Cardiac muscle cell (in vitro differentiated cells and primary cell): Measurements from ENCODE around the gene SLC1A2. TPM values are rescaled to one million over a fixed set of nuclear protein-coding genes. Genes with fewer than 3 reads are reported as not detected.
A peak's percentile ranks its signal among the peaks of the same experiment; 100 is the strongest.

Experiments
- DNase-seq, 2 donors: peaks; one replicate each; pipeline versions ENCODE4 v3.0.0 to v3.0.0-alpha.2; 2010 to 2017; ENCODE audit warnings: low read depth in 1 of 2, low spot score in 1 of 2
- H3K27ac ChIP-seq: fragments of 200-600 bp; sonication (generic); 2 replicates; pipeline ENCODE4 v1.5.1; 2016
- H3K27me3 ChIP-seq: fragments of 200-600 bp; sonication (generic); 2 replicates; pipeline ENCODE4 v1.6.0; 2016; ENCODE audit warnings: control low read depth
- H3K36me3 ChIP-seq: fragments of 200-600 bp; sonication (generic); 2 replicates; pipeline ENCODE4 v1.5.1; 2016; ENCODE audit warnings: control low read depth
- H3K4me1 ChIP-seq: fragments of 200-600 bp; sonication (generic); 2 replicates; pipeline ENCODE4 v1.8.1; 2017; ENCODE audit warnings: low read depth, mild to moderate bottlenecking, mixed run types
- H3K4me3 ChIP-seq: fragments of 200-600 bp; sonication (generic); 2 replicates; pipeline ENCODE4 v1.5.1; 2016; ENCODE audit warnings: mild to moderate bottlenecking
- H3K9me3 ChIP-seq: fragments of 200-600 bp; sonication (generic); 2 replicates; pipeline ENCODE4 v1.5.1; 2017; ENCODE audit warnings: low read depth, mild to moderate bottlenecking, control low read depth
- polyA plus RNA-seq: library from polyadenylated mRNA; unstranded; fragments of >200 nt; fragmentation: Nextera tagmentation; extraction: Ambion mirVana; gene quantifications from 2 replicates; pipeline ENCODE4 v1.2.1, GENCODE V29; 2016
- total RNA-seq: library from RNA; depleted of rRNA; stranded (reverse); fragments of >200 nt; gene quantifications from 2 replicates; pipeline ENCODE4 v1.2.3, GENCODE V29; 2016
- TF ChIP-seq, protein P1 (sequence below): IDR thresholded peaks from 2 replicates; pipeline ENCODE4 v1.5.1; 2012; ENCODE audit warnings: low read depth, mild to moderate bottlenecking, low read length

The SLC1A2 gene
- total and polyA plus RNA-seq, 2 experiments from 2014 or later = 0.76 to 1.3 TPM

DNA sequence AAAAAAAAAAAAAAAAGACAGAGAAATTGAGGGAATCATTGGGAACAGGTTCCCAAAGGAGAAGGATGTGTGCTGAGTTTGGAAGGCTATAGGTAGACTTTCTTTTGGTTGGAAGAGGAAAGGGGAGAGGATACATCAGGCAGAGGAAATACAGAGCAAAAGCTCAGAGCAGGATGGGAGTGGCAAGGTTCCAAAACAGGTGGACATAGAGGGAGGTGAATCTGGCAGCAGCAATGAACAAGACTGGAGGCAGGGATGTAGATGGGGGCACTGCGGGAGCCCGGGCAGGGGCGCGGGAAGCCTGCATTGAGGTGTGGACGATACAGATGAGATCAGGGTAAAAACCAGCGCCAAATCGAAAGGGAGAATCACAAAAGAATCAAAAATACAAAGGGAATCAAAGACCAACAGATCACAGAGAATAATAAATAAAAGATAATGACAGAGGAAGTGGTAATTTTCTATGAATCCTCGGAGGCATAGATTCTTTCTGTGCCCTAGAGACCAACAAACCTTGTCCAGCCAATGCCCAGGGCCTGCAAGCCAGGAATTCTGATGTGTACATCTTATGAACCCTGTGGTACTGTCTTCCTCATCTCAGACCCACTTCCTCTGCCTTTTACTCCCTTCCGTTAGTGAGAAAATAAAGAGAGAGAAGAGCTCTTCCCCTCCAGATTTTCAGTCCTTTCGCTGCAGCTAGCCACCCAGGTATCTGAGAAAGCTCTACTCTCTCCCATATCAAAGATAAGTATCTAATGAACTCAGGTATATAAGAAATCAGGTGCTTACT is 70.3 kb downstream of the SLC1A2 start:
- Histone ChIP-seq H3K9me3 (no peaks in the 10 kb centered on the region), H3K4me3 (no peak overlapping the region), H3K27me3 (no peaks in the 10 kb centered on the region), H3K27ac (no peak overlapping the region), H3K4me1 (peaks cover 13% of the 10 kb centered on the region), H3K36me3 (no peaks in the 10 kb centered on the region)
- TF ChIP-seq, protein P1, sequence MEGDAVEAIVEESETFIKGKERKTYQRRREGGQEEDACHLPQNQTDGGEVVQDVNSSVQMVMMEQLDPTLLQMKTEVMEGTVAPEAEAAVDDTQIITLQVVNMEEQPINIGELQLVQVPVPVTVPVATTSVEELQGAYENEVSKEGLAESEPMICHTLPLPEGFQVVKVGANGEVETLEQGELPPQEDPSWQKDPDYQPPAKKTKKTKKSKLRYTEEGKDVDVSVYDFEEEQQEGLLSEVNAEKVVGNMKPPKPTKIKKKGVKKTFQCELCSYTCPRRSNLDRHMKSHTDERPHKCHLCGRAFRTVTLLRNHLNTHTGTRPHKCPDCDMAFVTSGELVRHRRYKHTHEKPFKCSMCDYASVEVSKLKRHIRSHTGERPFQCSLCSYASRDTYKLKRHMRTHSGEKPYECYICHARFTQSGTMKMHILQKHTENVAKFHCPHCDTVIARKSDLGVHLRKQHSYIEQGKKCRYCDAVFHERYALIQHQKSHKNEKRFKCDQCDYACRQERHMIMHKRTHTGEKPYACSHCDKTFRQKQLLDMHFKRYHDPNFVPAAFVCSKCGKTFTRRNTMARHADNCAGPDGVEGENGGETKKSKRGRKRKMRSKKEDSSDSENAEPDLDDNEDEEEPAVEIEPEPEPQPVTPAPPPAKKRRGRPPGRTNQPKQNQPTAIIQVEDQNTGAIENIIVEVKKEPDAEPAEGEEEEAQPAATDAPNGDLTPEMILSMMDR = no peak
- DNase-seq = no peak

DNA sequence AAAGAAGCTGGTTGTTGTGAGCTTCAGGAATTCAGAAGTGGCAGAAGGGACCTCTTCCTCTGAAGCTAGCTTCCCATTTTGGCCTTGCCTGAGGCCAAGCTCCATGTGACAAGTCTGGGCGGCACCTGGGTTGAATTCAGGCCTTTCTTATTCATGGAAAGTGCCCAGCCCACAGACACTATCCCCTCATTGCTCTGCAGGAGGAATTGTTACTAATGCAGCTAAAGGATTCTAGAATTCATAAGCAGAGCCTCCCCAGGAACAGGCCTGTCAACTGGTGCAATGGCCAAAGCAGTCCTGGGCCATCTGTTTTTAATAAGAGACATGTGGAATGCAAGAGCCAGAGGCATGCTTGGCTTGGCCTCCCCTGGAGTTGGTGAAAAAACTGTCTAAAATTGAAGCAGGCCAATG is 71.4 kb downstream of the SLC1A2 start:
- peaks cover 11% of the 10 kb centered on the region for H3K4me1 ChIP-seq
- no peak overlapping the region for H3K4me3 ChIP-seq
- DNase-seq = peak in 1 of 2 donors; percentile 66
- H3K27ac ChIP-seq = no peak overlapping the region
- no peaks in the 10 kb centered on the region for H3K27me3 ChIP-seq
- TF ChIP-seq, protein P1 = no peak
- H3K36me3 ChIP-seq = no peaks in the 10 kb centered on the region
- no peaks in the 10 kb centered on the region for H3K9me3 ChIP-seq

DNA sequence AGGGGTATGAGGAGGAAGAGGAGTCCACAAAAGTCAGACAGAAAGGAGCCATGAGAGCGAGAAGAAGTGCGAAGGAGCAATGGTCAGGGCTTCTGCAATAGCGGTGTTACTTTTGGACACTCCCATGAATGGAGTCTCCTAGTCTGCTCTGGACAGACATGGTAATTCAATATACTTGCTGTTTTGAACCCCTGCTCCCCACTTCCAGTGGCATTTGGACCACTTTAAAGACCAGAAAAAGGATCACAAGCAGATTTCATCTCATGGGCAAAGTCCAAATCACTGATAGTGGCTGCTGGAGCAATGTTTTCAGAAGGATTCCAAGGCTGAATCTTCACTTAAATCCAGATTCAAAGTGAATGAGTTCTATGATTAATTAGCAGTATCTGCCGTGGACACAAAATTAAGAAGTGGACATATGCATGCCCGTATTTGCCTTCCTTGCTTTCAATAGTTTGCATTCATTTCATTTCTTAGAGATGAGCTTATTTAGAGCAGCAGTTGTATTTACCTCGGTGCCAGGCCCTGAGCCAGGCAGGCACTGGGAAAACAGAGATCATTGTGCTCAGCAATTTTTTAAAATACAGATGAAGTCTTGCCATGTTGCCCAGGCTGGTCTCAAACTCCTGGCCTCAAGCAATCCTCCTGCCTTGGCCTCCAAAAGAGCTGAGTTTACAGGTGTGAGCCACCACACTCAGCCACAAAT is 72.0 kb downstream of the SLC1A2 start:
- H3K4me3 ChIP-seq = no peak overlapping the region
- no peak overlapping the region for H3K27ac ChIP-seq
- TF ChIP-seq, protein P1 = no peak
- H3K9me3 ChIP-seq = no peaks in the 10 kb centered on the region
- no peak for DNase-seq
- H3K36me3 ChIP-seq = no peaks in the 10 kb centered on the region
- H3K27me3 ChIP-seq = no peaks in the 10 kb centered on the region
- H3K4me1 ChIP-seq = peaks cover 5% of the 10 kb centered on the region

DNA sequence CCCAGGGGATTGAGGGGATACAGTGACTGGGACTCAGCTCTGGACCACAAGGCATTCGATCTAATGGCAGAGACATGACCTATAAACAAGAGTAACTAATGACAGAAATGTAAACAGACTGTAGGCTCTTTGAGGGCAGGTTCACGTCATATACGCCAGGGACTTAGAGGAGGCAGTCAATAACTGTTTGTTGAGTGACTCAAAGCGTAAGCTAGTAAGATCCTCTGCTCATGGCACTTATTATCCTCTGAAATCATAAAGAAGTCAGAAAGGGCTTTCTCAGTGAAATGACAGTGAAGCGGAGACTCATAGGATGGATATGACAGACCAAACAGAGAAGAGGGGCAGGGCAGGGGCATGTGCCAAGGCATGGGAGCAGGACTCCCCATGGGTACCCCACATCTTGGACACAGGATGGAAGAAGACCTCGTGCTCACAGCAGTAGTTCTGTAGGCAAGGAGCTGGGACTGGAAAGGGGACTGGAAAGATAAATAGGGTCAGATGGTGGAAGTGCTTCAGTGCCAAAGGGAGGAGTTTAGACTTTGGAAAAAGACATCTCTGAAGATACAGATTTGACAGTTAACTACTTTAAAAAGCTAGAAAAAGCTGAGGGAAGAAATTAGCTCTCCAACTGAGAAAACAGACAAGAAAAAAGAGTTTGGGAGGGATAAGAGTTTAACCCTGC is 72.7 kb downstream of the SLC1A2 start:
- TF ChIP-seq, protein P1 = no peak
- no peaks in the 10 kb centered on the region for H3K36me3 ChIP-seq
- DNase-seq = no peak
- no peaks in the 10 kb centered on the region for H3K9me3 ChIP-seq
- H3K27me3 ChIP-seq = no peaks in the 10 kb centered on the region
- H3K4me1 ChIP-seq = no peaks in the 10 kb centered on the region
- H3K27ac ChIP-seq = no peak overlapping the region
- H3K4me3 ChIP-seq = no peak overlapping the region

DNA sequence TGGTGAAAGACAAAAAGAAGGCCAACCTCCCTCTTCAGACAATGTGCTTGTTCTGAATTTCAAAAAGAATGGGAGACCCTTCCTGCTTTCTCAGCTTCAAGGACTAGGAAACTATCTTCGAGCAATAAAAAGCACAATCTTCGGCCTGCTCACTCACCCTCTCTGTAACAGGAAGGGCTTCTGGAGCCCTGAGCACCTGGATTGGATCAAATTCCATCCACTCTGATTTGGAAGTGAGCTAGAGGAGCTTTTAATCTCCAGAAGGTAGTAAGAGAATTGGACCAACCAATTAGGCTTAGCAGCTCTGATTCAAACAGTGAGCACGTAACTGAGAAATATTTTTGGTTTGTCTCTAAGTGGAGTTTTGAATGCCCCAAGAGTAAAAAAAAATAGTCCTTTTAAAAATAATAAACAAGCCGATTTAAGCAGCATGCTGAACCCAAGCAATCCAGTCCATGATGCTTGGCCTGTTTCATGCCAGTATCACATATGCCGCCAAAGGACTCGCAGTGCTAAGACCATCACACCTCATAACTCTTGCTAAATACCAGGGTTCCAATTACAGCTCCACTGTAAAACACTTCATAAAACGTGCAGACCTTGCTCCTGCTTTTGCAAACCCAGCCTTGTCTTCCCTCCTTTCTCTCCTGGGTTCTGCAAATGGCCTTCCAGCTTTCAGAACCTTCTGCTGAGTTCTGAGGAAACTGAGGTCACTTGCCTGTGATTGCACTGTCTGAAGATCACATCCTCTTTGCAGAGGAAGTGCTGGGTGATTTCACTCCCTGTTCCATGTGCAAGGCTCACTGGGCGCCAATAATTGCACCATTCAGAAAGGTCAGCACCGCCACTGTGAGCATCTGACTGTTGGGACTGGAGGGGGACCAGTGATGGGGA is 74.4 kb downstream of the SLC1A2 start:
- H3K27ac ChIP-seq = no peak overlapping the region
- H3K4me1 ChIP-seq = no peaks in the 10 kb centered on the region
- H3K9me3 ChIP-seq = no peaks in the 10 kb centered on the region
- TF ChIP-seq, protein P1 = no peak
- no peak for DNase-seq
- no peaks in the 10 kb centered on the region for H3K36me3 ChIP-seq
- H3K4me3 ChIP-seq = no peak overlapping the region
- no peaks in the 10 kb centered on the region for H3K27me3 ChIP-seq
